Upper lobe of left lung (tissue), 6 donors: ENCODE data around the gene CELF1. TPM values are rescaled to one million over a fixed set of nuclear protein-coding genes. Genes with fewer than 3 reads are reported as not detected.
"Not testable (repeated sequence)": the region's sequence is repeated elsewhere in the genome, so short reads cannot be mapped to it uniquely, and the experiment has no call there.

Experiments
- ATAC-seq, 2 donors: fragments of 200-7000 bp; cut with Tn5 transposase; one replicate each; pipeline ENCODE4 v1.9.1; 2022; ENCODE audit warnings: mild to moderate bottlenecking in 2 of 2, moderate library complexity in 2 of 2; ENCODE audit not compliant: low FRiP score in 2 of 2
- DNase-seq, 2 donors: peaks; one replicate each; pipeline ENCODE4 v3.0.0-alpha.2; 2019 to 2020
- H3K27ac ChIP-seq, 4 donors: fragments of 200-600 bp; sonication (generic); one replicate each; pipeline ENCODE4 v1.5.1; 2016 to 2019
- H3K27me3 ChIP-seq, 4 donors: fragments of 200-600 bp; sonication (generic); one replicate each; pipeline ENCODE4 v1.5.1; 2017 to 2019
- H3K36me3 ChIP-seq, 4 donors: fragments of 200-600 bp; sonication (generic); one replicate each; pipeline ENCODE4 v1.5.1; 2016 to 2019
- H3K4me1 ChIP-seq, 4 donors: fragments of 200-600 bp; sonication (generic); one replicate each; pipeline ENCODE4 v1.5.1; 2018 to 2019
- H3K4me3 ChIP-seq, 4 donors: fragments of 200-600 bp; sonication (generic); one replicate each; pipeline ENCODE4 v1.5.1; 2017 to 2019; ENCODE audit warnings: mild to moderate bottlenecking in 2 of 4, moderate library complexity in 1 of 4
- H3K9me3 ChIP-seq, 4 donors: fragments of 200-600 bp; sonication (generic); one replicate each; pipeline ENCODE4 v1.5.1; 2018 to 2019
- EP300 ChIP-seq, 4 donors: sonication (generic); formaldehyde crosslinking; IDR thresholded peaks; one replicate each; pipeline ENCODE4 v1.5.1; 2017; ENCODE audit warnings: antibody characterized with exemption in 4 of 4, control low read depth in 2 of 4
- POLR2A ChIP-seq, 4 donors: fragments of 450-650 bp; IDR thresholded peaks; one replicate each; pipeline ENCODE4 v1.5.1; 2016 to 2017; ENCODE audit warnings: antibody characterized with exemption in 4 of 4, mild to moderate bottlenecking in 2 of 4
- POLR2AphosphoS5 ChIP-seq, 2 donors: sonication (generic); formaldehyde crosslinking; IDR thresholded peaks; one replicate each; pipeline ENCODE4 v1.5.1; 2017; ENCODE audit warnings: antibody characterized with exemption in 2 of 2
- WGBS, 2 donors: methylation state at CpG; one replicate each; pipeline ENCODE4 v1.1.5; 2017 to 2018; 5-methylcytosine and 5-hydroxymethylcytosine counted together
- total RNA-seq, 6 donors: library from RNA; depleted of rRNA in 4 of 6; stranded (reverse); fragments of >200 nt in 4 of 6; gene quantifications; one replicate each; pipeline versions ENCODE4 v1.1.0 to v1.2.1, GENCODE V29; 2016 to 2021
- TF ChIP-seq, protein P1 (sequence below), 6 experiments: fragments of 450-650 bp in 4 of 6; fragments of 200-600 bp in 2 of 6; sonication (generic) in 2 of 6; IDR thresholded peaks; one replicate each; pipeline ENCODE4 v1.5.1; 2016 to 2019; ENCODE audit warnings: antibody characterized with exemption in 6 of 6
- donor health status: DM: no; HTN: no; CAD: no; lungs with moderate emphysema.
- donor health status: DM: no; HTN: yes; CAD: no; lungs with severe emphysema.

The CELF1 gene
- total RNA-seq, 6 donors from 2014 or later = 82.7 to 194 (median 113) TPM

DNA sequence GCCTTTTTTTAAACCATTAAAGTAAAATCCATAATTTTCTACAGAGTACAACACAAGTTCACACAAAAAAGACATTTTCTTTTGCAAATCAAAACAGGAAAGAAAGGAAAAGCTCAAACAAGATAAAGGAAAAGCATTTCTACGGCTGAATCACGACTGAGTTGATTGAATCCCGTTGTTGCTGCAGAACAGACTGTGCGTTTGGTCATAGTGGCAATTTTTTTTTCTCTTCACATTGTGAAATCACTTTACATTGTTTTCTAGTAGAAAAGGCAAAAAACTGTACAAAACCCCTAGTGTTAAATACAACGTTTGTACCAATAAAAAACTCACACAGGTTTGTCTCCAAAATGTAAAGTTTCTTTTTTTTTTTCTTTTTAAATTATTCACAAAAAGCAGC lies 86.7 kb downstream of the CELF1 start:
- H3K36me3 ChIP-seq = peaks cover 6 to 69% (median 22%) of the 10 kb centered on the region in 4 donors
- ATAC-seq (no peak), DNase-seq (no peak)
- TF ChIP-seq POLR2AphosphoS5 (IDR thresholded peaks at IDR 0.05) (no peak), EP300 (IDR thresholded peaks at IDR 0.05) (no peak), POLR2A (IDR thresholded peaks at IDR 0.05) (no peak)
- TF ChIP-seq, protein P1, sequence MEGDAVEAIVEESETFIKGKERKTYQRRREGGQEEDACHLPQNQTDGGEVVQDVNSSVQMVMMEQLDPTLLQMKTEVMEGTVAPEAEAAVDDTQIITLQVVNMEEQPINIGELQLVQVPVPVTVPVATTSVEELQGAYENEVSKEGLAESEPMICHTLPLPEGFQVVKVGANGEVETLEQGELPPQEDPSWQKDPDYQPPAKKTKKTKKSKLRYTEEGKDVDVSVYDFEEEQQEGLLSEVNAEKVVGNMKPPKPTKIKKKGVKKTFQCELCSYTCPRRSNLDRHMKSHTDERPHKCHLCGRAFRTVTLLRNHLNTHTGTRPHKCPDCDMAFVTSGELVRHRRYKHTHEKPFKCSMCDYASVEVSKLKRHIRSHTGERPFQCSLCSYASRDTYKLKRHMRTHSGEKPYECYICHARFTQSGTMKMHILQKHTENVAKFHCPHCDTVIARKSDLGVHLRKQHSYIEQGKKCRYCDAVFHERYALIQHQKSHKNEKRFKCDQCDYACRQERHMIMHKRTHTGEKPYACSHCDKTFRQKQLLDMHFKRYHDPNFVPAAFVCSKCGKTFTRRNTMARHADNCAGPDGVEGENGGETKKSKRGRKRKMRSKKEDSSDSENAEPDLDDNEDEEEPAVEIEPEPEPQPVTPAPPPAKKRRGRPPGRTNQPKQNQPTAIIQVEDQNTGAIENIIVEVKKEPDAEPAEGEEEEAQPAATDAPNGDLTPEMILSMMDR (IDR thresholded peaks at IDR 0.05) = no peak
- H3K27me3 ChIP-seq = no peaks in the 10 kb centered on the region
- peaks cover 10 to 14% (median 12%) of the 10 kb centered on the region in 4 donors for H3K4me1 ChIP-seq
- H3K27ac ChIP-seq = peak overlapping the region in 3 of 4 donors; percentile 36 to 75 (median 65)
- 43 to 52% methylated on average over 5 of the region's 5 CpGs for WGBS, 2 donors
- no peak overlapping the region for H3K4me3 ChIP-seq
- no peaks in the 10 kb centered on the region for H3K9me3 ChIP-seq

DNA sequence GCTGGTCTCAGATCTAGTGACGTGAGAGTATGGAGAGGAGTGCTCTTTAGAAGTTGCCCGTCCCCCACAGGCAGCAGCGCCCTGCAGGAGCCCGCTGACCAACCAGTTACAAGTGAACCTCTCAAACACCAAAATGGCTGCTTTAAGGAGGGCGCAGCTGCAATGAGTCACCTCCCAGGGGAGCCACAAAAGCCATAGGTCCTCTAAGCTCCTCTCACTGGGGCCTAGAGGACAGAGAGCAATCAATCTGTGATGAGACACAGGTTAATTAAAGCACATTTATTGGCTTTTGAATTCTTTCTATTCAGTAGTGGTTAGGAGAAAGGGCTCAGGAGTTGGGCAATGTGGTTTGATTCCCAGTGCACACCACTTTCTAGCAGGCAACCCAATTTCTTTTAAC lies 88.4 kb downstream of the CELF1 start:
- DNase-seq (peak in 1 of 2 donors; percentile 13), ATAC-seq (no peak)
- TF ChIP-seq, protein P1 (IDR thresholded peaks at IDR 0.05) = no peak
- TF ChIP-seq EP300 (IDR thresholded peaks at IDR 0.05) (no peak), POLR2A (IDR thresholded peaks at IDR 0.05) (no peak), POLR2AphosphoS5 (IDR thresholded peaks at IDR 0.05) (no peak)
- Histone ChIP-seq H3K36me3 (peaks cover 0 to 51% (median 8%) of the 10 kb centered on the region in 4 donors), H3K9me3 (no peaks in the 10 kb centered on the region), H3K4me3 (no peak overlapping the region), H3K4me1 (peaks cover 10 to 14% (median 12%) of the 10 kb centered on the region in 4 donors), H3K27me3 (no peaks in the 10 kb centered on the region), H3K27ac (no peak overlapping the region)
- WGBS, 2 donors = 90 to 99% methylated on average over 5 of the region's 5 CpGs

DNA sequence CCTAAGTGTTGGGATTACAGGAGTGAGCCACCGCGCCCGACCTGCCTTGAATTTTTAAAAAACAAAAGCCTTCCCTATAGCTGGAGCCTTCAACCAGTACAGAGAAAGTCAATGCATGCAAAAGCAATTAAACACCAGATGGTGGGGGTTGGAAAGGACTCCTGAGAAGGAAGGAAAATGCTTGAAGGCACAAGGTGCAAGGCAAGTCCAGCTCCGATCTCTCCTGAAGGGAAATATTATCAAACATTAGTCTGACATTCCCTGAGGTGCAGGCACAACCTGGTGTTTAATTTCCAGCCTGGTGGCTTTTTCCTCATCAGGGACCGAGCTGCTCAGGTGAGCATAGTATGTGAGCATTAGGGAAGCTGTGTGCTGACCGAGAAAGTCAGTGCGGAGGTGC lies 91.1 kb downstream of the CELF1 start:
- Histone ChIP-seq H3K36me3 (peaks cover 0 to 31% (median 10%) of the 10 kb centered on the region in 4 donors), H3K27ac (no peak overlapping the region), H3K9me3 (no peaks in the 10 kb centered on the region), H3K4me1 (peaks cover 4 to 8% (median 5%) of the 10 kb centered on the region in 4 donors), H3K27me3 (no peaks in the 10 kb centered on the region), H3K4me3 (no peak overlapping the region)
- TF ChIP-seq POLR2AphosphoS5 (IDR thresholded peaks at IDR 0.05) = no peak
- no peak for TF ChIP-seq POLR2A (IDR thresholded peaks at IDR 0.05)
- no peak for TF ChIP-seq EP300 (IDR thresholded peaks at IDR 0.05)
- TF ChIP-seq, protein P1 (IDR thresholded peaks at IDR 0.05) = no peak
- WGBS, 2 donors = 96 to 98% methylated on average over 7 of the region's 7 CpGs
- DNase-seq (no peak), ATAC-seq (no peak)

DNA sequence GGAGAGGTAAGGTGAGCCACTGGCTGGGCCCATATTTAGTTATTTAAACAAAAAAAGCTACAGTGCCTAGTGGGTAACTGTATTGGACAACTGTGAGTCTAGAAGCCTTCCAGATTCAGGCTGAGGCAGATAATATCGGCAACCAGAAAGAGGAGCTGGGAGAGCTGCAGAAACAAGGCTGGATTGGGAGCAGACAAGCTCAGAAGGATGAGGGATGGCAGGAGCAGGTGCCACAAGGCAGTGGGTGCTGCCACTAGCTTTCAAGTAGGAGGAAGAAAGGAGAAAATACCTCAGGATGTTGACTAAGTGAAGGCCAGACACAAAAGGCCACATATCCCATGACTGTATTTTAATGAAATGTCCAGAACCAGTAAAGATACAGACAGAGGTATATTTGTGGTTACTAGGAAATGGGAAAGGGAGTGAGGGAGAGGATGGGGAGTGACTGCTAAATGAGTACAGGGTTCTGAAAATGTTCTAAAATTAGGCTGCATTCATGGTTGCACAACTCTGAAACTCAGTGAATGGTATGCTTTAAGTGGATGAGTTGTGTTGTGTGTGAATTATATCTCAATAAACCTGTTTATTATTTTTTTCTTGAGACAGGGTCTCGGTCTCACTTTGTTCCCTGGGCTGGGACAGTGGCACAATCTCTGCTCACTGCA lies 92.2 kb downstream of the CELF1 start:
- H3K4me1 ChIP-seq = peaks cover 0 to 2% (median 0%) of the 10 kb centered on the region in 4 donors
- DNase-seq (no peak), ATAC-seq (no peak)
- H3K9me3 ChIP-seq = no peaks in the 10 kb centered on the region
- no peak overlapping the region for H3K27ac ChIP-seq
- 97% methylated on average over 2 of the region's 2 CpGs for WGBS, 2 donors
- TF ChIP-seq EP300 (IDR thresholded peaks at IDR 0.05) (no peak), POLR2A (IDR thresholded peaks at IDR 0.05) (no peak), POLR2AphosphoS5 (IDR thresholded peaks at IDR 0.05) (no peak)
- TF ChIP-seq, protein P1 (IDR thresholded peaks at IDR 0.05) = no peak
- H3K27me3 ChIP-seq = no peaks in the 10 kb centered on the region
- no peak overlapping the region for H3K4me3 ChIP-seq
- H3K36me3 ChIP-seq = peaks cover 0 to 25% (median 10%) of the 10 kb centered on the region in 4 donors

DNA sequence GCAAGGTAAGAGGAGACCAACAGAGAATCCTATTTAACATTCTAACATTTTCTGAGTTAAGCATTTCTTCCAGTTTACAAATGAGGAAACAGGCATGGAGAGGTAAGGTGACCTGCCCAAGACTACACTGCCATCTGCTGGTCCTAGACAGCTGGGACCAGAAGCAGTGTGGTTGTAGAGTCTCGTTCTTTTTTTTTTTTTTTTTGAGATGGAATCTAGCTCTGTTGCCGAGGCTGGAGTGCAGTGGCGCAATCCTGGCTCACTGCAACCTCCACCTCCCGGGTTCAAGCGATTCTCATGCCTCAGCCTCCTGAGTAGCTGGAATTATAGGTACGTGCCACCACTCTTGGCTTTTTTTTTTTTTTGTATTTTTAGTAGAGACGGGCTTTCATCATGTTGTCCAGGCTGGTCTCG lies 98.7 kb downstream of the CELF1 start:
- not testable (repeated sequence) for H3K4me1 ChIP-seq, H3K4me3 ChIP-seq, H3K27ac ChIP-seq, H3K36me3 ChIP-seq, H3K27me3 ChIP-seq, H3K9me3 ChIP-seq
- TF ChIP-seq, protein P1 (IDR thresholded peaks at IDR 0.05) = peak; percentile 32 to 67 (median 56)
- ATAC-seq (peak; percentile 88 to 90), DNase-seq (peak in 1 of 2 donors; percentile 80)
- 23 to 25% methylated on average over 7 to 8 of the region's 8 CpGs for WGBS, 2 donors
